ENCODE measurements around the gene PARP1. TPM values are rescaled to one million over a fixed set of nuclear protein-coding genes. Genes with fewer than 3 reads are reported as not detected.
"Not testable (repeated sequence)": the region's sequence is repeated elsewhere in the genome, so short reads cannot be mapped to it uniquely, and the experiment has no call there.

PARP1 gene
- total RNA-seq, 1 donor from 2014 or later, result 37.0 TPM

GRCh38 chr1:226357416-226357815 lies 50.5 kb downstream of the PARP1 start:
- ATAC-seq (no peak), DNase-seq (ENCODE audit: low spot score) (no peak)

GRCh38 chr1:226355669-226356551 lies 52.0 kb downstream of the PARP1 start:
- ATAC-seq (no peak), DNase-seq (ENCODE audit: low spot score) (no peak)

GRCh38 chr1:226355016-226355415 lies 52.9 kb downstream of the PARP1 start:
- DNase-seq (ENCODE audit: low spot score) (no peak), ATAC-seq (no peak)

- ATAC-seq, result no peak
- no peak for DNase-seq (ENCODE audit: low spot score)
These were observed 54.0 kb downstream of the PARP1 start for GRCh38 chr1:226353698-226354525.

- DNase-seq (ENCODE audit: low spot score) (no peak), ATAC-seq (no peak)
These were observed 56.2 kb downstream of the PARP1 start for GRCh38 chr1:226351709-226352108.

GRCh38 chr1:226350519-226350865 lies 57.4 kb downstream of the PARP1 start:
- ATAC-seq (no peak), DNase-seq (ENCODE audit: low spot score) (no peak)

GRCh38 chr1:226349801-226350518 lies 57.9 kb downstream of the PARP1 start:
- ATAC-seq (no peak), DNase-seq (ENCODE audit: low spot score) (no peak)

GRCh38 chr1:226349081-226349480 lies 58.8 kb downstream of the PARP1 start:
- ATAC-seq, result no peak
- no peak for DNase-seq (ENCODE audit: low spot score)

- DNase-seq (ENCODE audit: low spot score) (no peak), ATAC-seq (no peak)
These were observed 63.2 kb downstream of the PARP1 start for GRCh38 chr1:226344441-226345259.

GRCh38 chr1:226342656-226343055 lies 65.2 kb downstream of the PARP1 start:
- DNase-seq (ENCODE audit: low spot score), result no peak
- no peak for ATAC-seq

- ATAC-seq; DNase-seq (ENCODE audit: low spot score): not testable (repeated sequence)
These were observed 67.8 kb downstream of the PARP1 start for GRCh38 chr1:226340111-226340510.

GRCh38 chr1:226337276-226337875 lies 70.5 kb downstream of the PARP1 start:
- ATAC-seq (no peak), DNase-seq (ENCODE audit: low spot score) (no peak)

- ATAC-seq (no peak), DNase-seq (ENCODE audit: low spot score) (no peak)
These were observed 72.2 kb downstream of the PARP1 start for GRCh38 chr1:226335661-226336060.

GRCh38 chr1:226332947-226333346 lies 74.9 kb downstream of the PARP1 start:
- DNase-seq (ENCODE audit: low spot score), result no peak
- ATAC-seq, result no peak

GRCh38 chr1:226329237-226329636 lies 78.7 kb downstream of the PARP1 start:
- ATAC-seq (no peak), DNase-seq (ENCODE audit: low spot score) (no peak)

GRCh38 chr1:226327761-226328162 lies 80.1 kb downstream of the PARP1 start:
- DNase-seq (ENCODE audit: low spot score), result no peak
- ATAC-seq, result no peak

- ATAC-seq, result no peak
- DNase-seq (ENCODE audit: low spot score), result no peak
These were observed 82.7 kb downstream of the PARP1 start for GRCh38 chr1:226325178-226325577.

- no peak for ATAC-seq
- no peak for DNase-seq (ENCODE audit: low spot score)
These were observed 83.4 kb downstream of the PARP1 start for GRCh38 chr1:226324479-226324878.

- no peak for ATAC-seq
- DNase-seq (ENCODE audit: low spot score), result no peak
These were observed 84.9 kb downstream of the PARP1 start for GRCh38 chr1:226322986-226323385.

GRCh38 chr1:226320930-226321329 lies 87.0 kb downstream of the PARP1 start:
- ATAC-seq (no peak), DNase-seq (ENCODE audit: low spot score) (no peak)
